Measurements from ENCODE around the gene VSTM2B. TPM values are rescaled to one million over a fixed set of nuclear protein-coding genes. Genes with fewer than 3 reads are reported as not detected.

The VSTM2B gene
- total RNA-seq, 2 experiments from 2014 or later, result not detected

DNA sequence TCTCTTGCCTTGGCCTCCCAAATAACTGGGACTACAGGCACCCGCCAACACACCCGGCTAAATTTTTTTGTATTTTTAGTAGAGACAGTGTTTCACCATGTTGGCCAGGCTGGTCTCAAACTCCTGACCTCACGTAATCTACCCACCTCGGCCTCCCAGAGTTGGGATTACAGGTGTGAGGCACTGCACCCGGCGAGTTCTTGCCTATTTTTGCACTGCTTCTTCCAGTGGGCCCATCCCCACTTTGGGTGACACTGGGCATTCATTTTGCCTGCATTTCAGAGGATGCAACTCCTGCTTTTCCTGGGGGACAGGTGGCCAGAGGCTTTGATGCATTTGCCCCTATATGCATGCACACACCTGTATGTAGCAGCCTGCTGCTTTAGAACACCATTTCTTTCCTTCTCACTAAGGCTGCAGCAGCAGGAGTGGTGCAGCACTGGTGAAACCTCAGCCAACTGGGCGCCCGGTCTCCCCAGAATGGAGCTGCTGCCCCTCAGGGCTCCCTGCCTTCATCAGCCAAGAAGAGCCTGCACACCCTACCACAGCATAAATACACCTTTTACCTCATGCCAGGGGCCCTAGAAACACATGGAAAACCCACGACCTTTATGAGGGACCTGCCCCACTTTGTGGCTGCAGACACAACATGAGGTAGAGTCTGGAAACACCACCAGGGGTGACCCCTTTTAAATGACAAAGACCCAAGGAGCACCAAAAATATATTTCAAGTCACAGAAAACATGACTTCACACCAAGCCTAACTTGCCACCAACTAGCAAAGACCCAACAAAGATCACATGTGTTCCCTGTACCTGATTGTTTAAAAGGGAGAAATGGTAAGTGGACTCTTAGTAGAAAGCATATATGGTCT is 43.5 kb downstream of the VSTM2B start:
- Histone ChIP-seq H3K4me1 (ENCODE audit: insufficient read depth, low read length, poor library complexity, severe bottlenecking) (no peaks in the 10 kb centered on the region), H2AFZ (ENCODE audit: low read length) (no peak overlapping the region), H3K4me3 (ENCODE audit: low read depth, low read length, poor library complexity, severe bottlenecking) (no peak overlapping the region), H4K20me1 (ENCODE audit: insufficient read depth, low read length) (no peaks in the 10 kb centered on the region), H3K36me3 (ENCODE audit: insufficient read depth, low read length) (no peaks in the 10 kb centered on the region), H3K9me2 (ENCODE audit: insufficient read depth, low read length) (no peaks in the 10 kb centered on the region), H3K27ac (ENCODE audit: low read depth, low read length, poor library complexity, severe bottlenecking) (no peak overlapping the region), H3K9me3 (ENCODE audit: low read length) (no peaks in the 10 kb centered on the region), H3K4me2 (ENCODE audit: low read length) (no peak overlapping the region), H3K79me2 (ENCODE audit: insufficient read depth, low read depth, low read length) (no peaks in the 10 kb centered on the region)
- TF ChIP-seq EZH2phosphoT487 (IDR thresholded peaks at IDR 0.05; ENCODE audit: borderline replicate concordance, low read depth, low read length), result no peak
- TF ChIP-seq, protein P1, sequence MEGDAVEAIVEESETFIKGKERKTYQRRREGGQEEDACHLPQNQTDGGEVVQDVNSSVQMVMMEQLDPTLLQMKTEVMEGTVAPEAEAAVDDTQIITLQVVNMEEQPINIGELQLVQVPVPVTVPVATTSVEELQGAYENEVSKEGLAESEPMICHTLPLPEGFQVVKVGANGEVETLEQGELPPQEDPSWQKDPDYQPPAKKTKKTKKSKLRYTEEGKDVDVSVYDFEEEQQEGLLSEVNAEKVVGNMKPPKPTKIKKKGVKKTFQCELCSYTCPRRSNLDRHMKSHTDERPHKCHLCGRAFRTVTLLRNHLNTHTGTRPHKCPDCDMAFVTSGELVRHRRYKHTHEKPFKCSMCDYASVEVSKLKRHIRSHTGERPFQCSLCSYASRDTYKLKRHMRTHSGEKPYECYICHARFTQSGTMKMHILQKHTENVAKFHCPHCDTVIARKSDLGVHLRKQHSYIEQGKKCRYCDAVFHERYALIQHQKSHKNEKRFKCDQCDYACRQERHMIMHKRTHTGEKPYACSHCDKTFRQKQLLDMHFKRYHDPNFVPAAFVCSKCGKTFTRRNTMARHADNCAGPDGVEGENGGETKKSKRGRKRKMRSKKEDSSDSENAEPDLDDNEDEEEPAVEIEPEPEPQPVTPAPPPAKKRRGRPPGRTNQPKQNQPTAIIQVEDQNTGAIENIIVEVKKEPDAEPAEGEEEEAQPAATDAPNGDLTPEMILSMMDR (conservative IDR thresholded peaks at IDR 0.05; ENCODE audit: low read length), result no peak
- ChIA-PET POLR2A (interaction anchor here (0.7 to 1.0 kb wide), 2 partner anchors 10 to 14 kb away, joined by 3 read pairs; no protein-coding TSS in a partner anchor), CTCF (ENCODE audit: unreplicated experiment) (no interaction called here)
- intact Hi-C loops (cut with micrococcal nuclease; ENCODE audit: unreplicated experiment), result no loop called here
- BruUV-seq (replicated peaks), result no TSS peak
- no peak for DNase-seq (ENCODE audit: low spot score)

DNA sequence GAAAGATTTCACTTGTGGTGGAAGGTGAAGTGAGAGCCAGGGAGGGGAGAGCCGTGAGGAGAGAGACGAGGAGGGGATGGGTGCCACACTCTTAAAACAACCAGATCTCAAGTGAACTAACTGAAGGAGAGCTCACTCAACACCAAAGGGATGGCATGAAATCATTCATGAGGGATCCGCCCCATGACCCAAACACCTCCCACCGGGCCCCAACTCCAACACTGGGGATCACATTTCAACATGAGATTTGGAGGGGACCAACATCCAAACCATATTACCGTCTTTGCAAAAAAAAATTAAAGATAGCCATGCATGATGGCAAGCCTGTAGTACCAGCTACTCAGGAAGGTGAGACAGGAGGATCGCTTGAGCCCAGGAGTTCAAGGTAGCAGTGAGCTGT is 45.4 kb downstream of the VSTM2B start:
- Histone ChIP-seq H3K9me3 (ENCODE audit: low read length) (no peaks in the 10 kb centered on the region), H2AFZ (ENCODE audit: low read length) (no peak overlapping the region), H3K36me3 (ENCODE audit: insufficient read depth, low read length) (no peaks in the 10 kb centered on the region), H3K4me2 (ENCODE audit: low read length) (no peak overlapping the region), H3K27ac (ENCODE audit: low read depth, low read length, poor library complexity, severe bottlenecking) (no peak overlapping the region), H3K79me2 (ENCODE audit: insufficient read depth, low read depth, low read length) (no peaks in the 10 kb centered on the region), H3K4me1 (ENCODE audit: insufficient read depth, low read length, poor library complexity, severe bottlenecking) (no peaks in the 10 kb centered on the region), H4K20me1 (ENCODE audit: insufficient read depth, low read length) (no peaks in the 10 kb centered on the region), H3K9me2 (ENCODE audit: insufficient read depth, low read length) (no peaks in the 10 kb centered on the region), H3K4me3 (ENCODE audit: low read depth, low read length, poor library complexity, severe bottlenecking) (no peak overlapping the region)
- CTCF ChIA-PET (ENCODE audit: unreplicated experiment), result no interaction called here
- no TSS peak for BruUV-seq (replicated peaks)
- TF ChIP-seq EZH2phosphoT487 (IDR thresholded peaks at IDR 0.05; ENCODE audit: borderline replicate concordance, low read depth, low read length), result no peak
- TF ChIP-seq, protein P1 (conservative IDR thresholded peaks at IDR 0.05; ENCODE audit: low read length), result no peak
- DNase-seq (ENCODE audit: low spot score), result no peak
- intact Hi-C loops (cut with micrococcal nuclease; ENCODE audit: unreplicated experiment), result no loop called here
- POLR2A ChIA-PET, result no interaction called here

DNA sequence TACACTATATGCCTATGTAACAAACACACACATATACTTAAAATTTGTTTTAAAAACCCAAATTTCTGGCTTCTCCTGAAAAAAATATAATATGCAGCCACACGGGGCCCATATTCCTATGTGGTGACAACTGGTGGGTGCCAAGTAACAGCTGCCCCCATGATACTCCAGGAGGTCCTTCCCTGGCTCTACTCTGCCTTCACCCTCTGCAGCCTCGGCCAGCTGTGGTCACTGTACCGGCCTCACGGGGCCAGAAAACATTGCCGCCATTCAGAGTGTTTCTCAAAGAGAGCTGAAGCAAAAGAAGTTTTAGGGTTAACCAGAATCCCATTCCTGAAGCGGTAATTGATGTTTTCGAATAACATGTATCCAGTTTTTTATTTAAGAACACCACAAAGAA is 47.7 kb downstream of the VSTM2B start:
- no peak overlapping the region for H2AFZ ChIP-seq (ENCODE audit: low read length)
- TF ChIP-seq, protein P1 (conservative IDR thresholded peaks at IDR 0.05; ENCODE audit: low read length), result no peak
- no peak for TF ChIP-seq EZH2phosphoT487 (IDR thresholded peaks at IDR 0.05; ENCODE audit: borderline replicate concordance, low read depth, low read length)
- H4K20me1 ChIP-seq (ENCODE audit: insufficient read depth, low read length), result no peaks in the 10 kb centered on the region
- H3K79me2 ChIP-seq (ENCODE audit: insufficient read depth, low read depth, low read length), result no peaks in the 10 kb centered on the region
- no peaks in the 10 kb centered on the region for H3K4me1 ChIP-seq (ENCODE audit: insufficient read depth, low read length, poor library complexity, severe bottlenecking)
- H3K9me3 ChIP-seq (ENCODE audit: low read length), result no peaks in the 10 kb centered on the region
- H3K9me2 ChIP-seq (ENCODE audit: insufficient read depth, low read length), result no peaks in the 10 kb centered on the region
- DNase-seq (ENCODE audit: low spot score), result no peak
- intact Hi-C loops (cut with micrococcal nuclease; ENCODE audit: unreplicated experiment), result no loop called here
- no TSS peak for BruUV-seq (replicated peaks)
- ChIA-PET CTCF (ENCODE audit: unreplicated experiment) (no interaction called here), POLR2A (no interaction called here)
- no peak overlapping the region for H3K4me2 ChIP-seq (ENCODE audit: low read length)
- no peaks in the 10 kb centered on the region for H3K36me3 ChIP-seq (ENCODE audit: insufficient read depth, low read length)
- no peak overlapping the region for H3K4me3 ChIP-seq (ENCODE audit: low read depth, low read length, poor library complexity, severe bottlenecking)
- no peak overlapping the region for H3K27ac ChIP-seq (ENCODE audit: low read depth, low read length, poor library complexity, severe bottlenecking)

Data from OCI-LY7 (cell line).